ENCODE results near the gene PIP5K1B.

- TF ChIP-seq CTCF (IDR thresholded peaks at IDR 0.05; ENCODE audit: poor library complexity): no peak
- TF ChIP-seq EZH2 (IDR thresholded peaks at IDR 0.05; ENCODE audit: borderline replicate concordance): no peak
- TF ChIP-seq EZH2phosphoT487 (IDR thresholded peaks at IDR 0.05; ENCODE audit: low read depth, severe bottlenecking, unreplicated experiment): no peak
Observed at GRCh38 chr9:68861436-68861835, 156.4 kb downstream of the PIP5K1B start.

Measured in hepatocyte (in vitro differentiated cells).